NCI-H1092 (cell line): Measurements from ENCODE around the gene REX1BD.
A peak's percentile ranks its signal among the peaks of the same experiment; 100 is the strongest.
"Not testable (repeated sequence)": the region's sequence is repeated elsewhere in the genome, so short reads cannot be mapped to it uniquely, and the experiment has no call there.

Experiments
- DNase-seq: peaks from one replicate; lab custom pipeline; 2025; lab: John Stamatoyannopoulos, UW

REX1BD gene

GRCh38 chr19:18577365-18577914, 11.2 kb upstream of the REX1BD start:
- no peak for DNase-seq

GRCh38 chr19:18580311-18580710, 8.3 kb upstream of the REX1BD start:
- no peak for DNase-seq

GRCh38 chr19:18586306-18586705, 2.3 kb upstream of the REX1BD start:
- DNase-seq = no peak

- no peak for DNase-seq
Measured at GRCh38 chr19:18587561-18587960, 1.0 kb upstream of the REX1BD start.

- no peak for DNase-seq
Measured at GRCh38 chr19:18587962-18588610, 512 bp upstream of the REX1BD start.

- peak; percentile 30 for DNase-seq
Measured at GRCh38 chr19:18589380-18590272, 1.0 kb downstream of the REX1BD start.

- DNase-seq = peak; percentile 31
Measured at GRCh38 chr19:18590273-18591272, 2.0 kb downstream of the REX1BD start.

- DNase-seq = no peak
Measured at GRCh38 chr19:18591735-18592385, 3.3 kb downstream of the REX1BD start.

- not testable (repeated sequence) for DNase-seq
Measured at GRCh38 chr19:18592732-18593131, 4.1 kb downstream of the REX1BD start.

GRCh38 chr19:18593367-18594095, 4.9 kb downstream of the REX1BD start:
- no peak for DNase-seq

- peak; percentile 45 for DNase-seq
Measured at GRCh38 chr19:18594096-18594823, 5.7 kb downstream of the REX1BD start.

GRCh38 chr19:18594824-18595373, 6.3 kb downstream of the REX1BD start:
- DNase-seq = no peak

- no peak for DNase-seq
Measured at GRCh38 chr19:18595475-18595874, 6.9 kb downstream of the REX1BD start.

GRCh38 chr19:18596752-18597157, 8.2 kb downstream of the REX1BD start:
- DNase-seq = no peak

- no peak for DNase-seq
Measured at GRCh38 chr19:18597809-18598660, 9.4 kb downstream of the REX1BD start.

- no peak for DNase-seq
Measured at GRCh38 chr19:18599485-18599884, 10.9 kb downstream of the REX1BD start.

- DNase-seq = not testable (repeated sequence)
Measured at GRCh38 chr19:18600692-18601397, 12.2 kb downstream of the REX1BD start.

GRCh38 chr19:18601875-18602274, 13.3 kb downstream of the REX1BD start:
- no peak for DNase-seq
